Upper lobe of right lung (tissue), 1 donor: ENCODE measurements around the gene CDT1. TPM values are rescaled to one million over a fixed set of nuclear protein-coding genes. Genes with fewer than 3 reads are reported as not detected.

Experiments
- ATAC-seq: fragments of 200-7000 bp; cut with Tn5 transposase; one replicate; pipeline ENCODE4 v1.9.1; 2020; ENCODE audit warnings: mild to moderate bottlenecking, moderate library complexity
- DNase-seq: peaks from one replicate; pipeline ENCODE4 v3.0.0-alpha.2; 2020
- H3K27ac ChIP-seq: fragments of 200-600 bp; one replicate; pipeline ENCODE4 v1.8.0; 2022
- H3K27me3 ChIP-seq: fragments of 200-600 bp; one replicate; pipeline ENCODE4 v1.8.0; 2022; ENCODE audit warnings: mild to moderate bottlenecking
- H3K36me3 ChIP-seq: fragments of 200-600 bp; one replicate; pipeline ENCODE4 v1.8.0; 2022
- H3K4me1 ChIP-seq: fragments of 200-600 bp; one replicate; pipeline ENCODE4 v1.8.0; 2022
- H3K4me3 ChIP-seq: fragments of 200-600 bp; one replicate; pipeline ENCODE4 v1.8.0; 2022; ENCODE audit warnings: mild to moderate bottlenecking
- H3K9me3 ChIP-seq: fragments of 200-600 bp; one replicate; pipeline ENCODE4 v1.8.0; 2022
- CTCF ChIP-seq: fragments of 200-600 bp; IDR thresholded peaks from one replicate; pipeline ENCODE4 v1.8.0; 2022; ENCODE audit warnings: antibody characterized with exemption
- intact Hi-C: fragments of 100-400 bp; cut with DNase I; formaldehyde crosslinking; loops from one replicate; pipeline ENCODE4 v1.11.0; 2022
- total RNA-seq: library from RNA; stranded (reverse); fragmentation: NEBNext Ultra II Directional; extraction: Animal tissue kit (Norgen Biotek cat#: 25700); gene quantifications from one replicate; pipeline ENCODE4 v1.2.1, GENCODE V29; 2021
- donor health status: DM: no; HTN: yes; CAD: no; lungs with severe emphysema.

The CDT1 gene
- total RNA-seq, 1 donor from 2014 or later = 1.0 TPM

GRCh38 chr16:88809676-88810165 is 6.1 kb downstream of the CDT1 start:
- H3K9me3 ChIP-seq = no peaks in the 10 kb centered on the region
- intact Hi-C loops = no loop called here
- no peak overlapping the region for H3K27ac ChIP-seq
- peaks cover 14% of the 10 kb centered on the region for H3K36me3 ChIP-seq
- ATAC-seq = no peak
- TF ChIP-seq CTCF = no peak
- H3K27me3 ChIP-seq = no peaks in the 10 kb centered on the region
- H3K4me3 ChIP-seq = no peak overlapping the region
- peaks cover 23% of the 10 kb centered on the region for H3K4me1 ChIP-seq
- peak; percentile 58 for DNase-seq

DNA sequence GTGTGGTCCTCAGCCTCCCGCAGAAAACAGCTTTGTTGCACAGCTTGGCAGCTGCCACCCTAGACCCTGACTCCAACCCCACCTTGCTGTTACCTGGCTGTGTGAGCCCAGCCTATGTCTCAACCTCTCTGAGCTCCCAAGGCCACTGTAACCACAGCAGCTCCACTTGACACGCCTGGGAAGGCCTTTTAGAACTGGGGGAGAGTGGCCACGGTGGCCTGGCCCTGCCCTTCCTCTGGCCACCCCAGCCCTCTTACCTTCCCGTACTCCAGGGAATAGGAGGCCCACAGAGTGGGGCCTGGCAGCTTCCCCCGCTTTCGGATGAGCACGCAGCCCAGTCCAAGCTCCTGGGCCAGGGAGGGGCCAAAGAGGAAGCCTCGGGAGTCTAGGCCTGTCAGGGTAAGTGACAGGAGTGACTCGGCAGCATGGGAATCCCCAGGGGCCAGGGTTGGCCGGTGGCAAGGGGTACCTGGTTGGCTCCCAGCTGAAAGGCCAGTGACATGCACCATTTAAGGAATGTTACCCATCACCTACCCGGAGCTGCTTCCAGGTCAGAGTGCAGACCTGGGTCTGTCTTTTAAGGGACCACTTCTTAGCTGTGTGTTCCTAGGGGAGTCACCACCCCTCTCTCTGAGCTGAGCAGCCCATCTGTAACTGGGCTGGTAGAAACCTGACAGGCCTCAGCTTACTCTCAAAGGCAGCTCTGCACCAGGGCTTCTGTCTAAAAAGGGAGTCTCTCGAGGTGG is 6.8 kb downstream of the CDT1 start:
- Histone ChIP-seq H3K9me3 (no peaks in the 10 kb centered on the region), H3K27ac (peak overlapping the region; percentile 96), H3K27me3 (no peaks in the 10 kb centered on the region), H3K36me3 (peaks cover 14% of the 10 kb centered on the region), H3K4me3 (peak overlapping the region; percentile 97), H3K4me1 (peaks cover 23% of the 10 kb centered on the region)
- peak; percentile 63 for DNase-seq
- ATAC-seq = no peak
- TF ChIP-seq CTCF = no peak
- intact Hi-C loops = no loop called here

DNA sequence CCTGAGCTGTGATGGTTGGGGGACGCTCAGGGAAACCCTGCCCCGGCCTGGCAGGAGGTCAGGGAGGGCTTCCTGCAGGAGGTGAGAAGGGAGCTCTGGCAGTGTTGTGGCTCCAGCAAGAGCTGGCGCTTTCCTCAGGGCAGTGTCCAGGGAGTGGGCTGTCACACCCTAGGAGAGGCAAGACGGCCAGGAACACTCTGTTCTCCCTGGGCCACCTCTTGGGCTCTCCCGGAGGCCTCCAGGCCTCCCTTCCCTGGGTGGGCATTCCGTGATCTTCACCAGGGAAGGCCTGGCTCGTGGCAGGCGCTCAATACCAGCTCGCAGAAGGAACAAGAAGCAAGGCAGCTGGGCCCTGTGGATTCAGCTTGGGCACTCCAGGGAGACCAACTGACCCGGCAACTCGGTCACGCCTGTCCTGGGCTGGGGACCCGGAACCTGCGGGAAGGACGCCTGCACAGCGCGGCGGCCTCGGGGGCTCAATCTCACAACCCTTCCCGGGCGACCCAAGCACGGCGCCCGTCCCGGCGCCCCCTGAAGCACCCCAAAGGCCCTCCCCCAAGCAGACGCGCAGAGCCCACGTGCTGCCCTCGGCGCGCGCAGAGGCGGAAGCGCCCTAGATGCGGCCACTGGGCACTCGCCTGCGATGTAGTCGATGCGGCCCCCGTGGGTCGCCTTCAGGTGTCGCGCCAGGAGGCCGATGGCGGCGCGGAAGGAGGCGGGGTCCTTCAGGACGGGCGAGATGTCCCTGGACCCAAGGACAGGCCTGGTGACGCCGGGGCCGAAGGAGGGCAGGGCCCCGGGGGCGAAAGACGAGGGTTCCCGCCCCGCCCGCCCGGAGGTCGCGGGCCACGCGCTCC is 7.6 kb downstream of the CDT1 start:
- Histone ChIP-seq H3K27me3 (no peaks in the 10 kb centered on the region), H3K4me1 (peaks cover 23% of the 10 kb centered on the region), H3K27ac (peak overlapping the region; percentile 96), H3K9me3 (no peaks in the 10 kb centered on the region), H3K36me3 (peaks cover 14% of the 10 kb centered on the region), H3K4me3 (peak overlapping the region; percentile 97)
- ATAC-seq (peak; percentile 80), DNase-seq (peak; percentile 92)
- no peak for TF ChIP-seq CTCF
- intact Hi-C loops = no loop called here

GRCh38 chr16:88811769-88812512 is 8.4 kb downstream of the CDT1 start, which contains the start of gene APRT:
APRT (minus strand) TSS chr16:88811928; CDS start chr16:88811899, 29 bp downstream.
- Histone ChIP-seq H3K9me3 (no peaks in the 10 kb centered on the region), H3K27ac (peak within 1 kb of the TSS; percentile 96), H3K4me3 (peak within 1 kb of the TSS; percentile 97), H3K4me1 (peaks cover 23% of the 10 kb centered on the region), H3K27me3 (no peaks in the 10 kb centered on the region), H3K36me3 (peaks cover 14% of the 10 kb centered on the region)
- intact Hi-C loops = no loop called here
- DNase-seq (peak; percentile 98), ATAC-seq (peak; percentile 94)
- peak; percentile 37 for TF ChIP-seq CTCF

- H3K27me3 ChIP-seq = no peaks in the 10 kb centered on the region
- peaks cover 14% of the 10 kb centered on the region for H3K36me3 ChIP-seq
- DNase-seq = peak; percentile 82
- intact Hi-C loops = no loop called here
- no peaks in the 10 kb centered on the region for H3K9me3 ChIP-seq
- no peak for ATAC-seq
- peak overlapping the region; percentile 96 for H3K27ac ChIP-seq
- TF ChIP-seq CTCF = no peak
- H3K4me1 ChIP-seq = peaks cover 23% of the 10 kb centered on the region
- H3K4me3 ChIP-seq = peak overlapping the region; percentile 97
Observed at GRCh38 chr16:88812513-88813268, 9.1 kb downstream of the CDT1 start.
